Measurements from ENCODE around the gene DEAF1. TPM values are rescaled to one million over a fixed set of nuclear protein-coding genes. Genes with fewer than 3 reads are reported as not detected.

The DEAF1 gene
- total and polyA plus RNA-seq, 2 of the 13 experiments (the other 11 are each of a cell fraction or from before 2014, with no cell fraction given) = 22.3 to 29.6 TPM

DNA sequence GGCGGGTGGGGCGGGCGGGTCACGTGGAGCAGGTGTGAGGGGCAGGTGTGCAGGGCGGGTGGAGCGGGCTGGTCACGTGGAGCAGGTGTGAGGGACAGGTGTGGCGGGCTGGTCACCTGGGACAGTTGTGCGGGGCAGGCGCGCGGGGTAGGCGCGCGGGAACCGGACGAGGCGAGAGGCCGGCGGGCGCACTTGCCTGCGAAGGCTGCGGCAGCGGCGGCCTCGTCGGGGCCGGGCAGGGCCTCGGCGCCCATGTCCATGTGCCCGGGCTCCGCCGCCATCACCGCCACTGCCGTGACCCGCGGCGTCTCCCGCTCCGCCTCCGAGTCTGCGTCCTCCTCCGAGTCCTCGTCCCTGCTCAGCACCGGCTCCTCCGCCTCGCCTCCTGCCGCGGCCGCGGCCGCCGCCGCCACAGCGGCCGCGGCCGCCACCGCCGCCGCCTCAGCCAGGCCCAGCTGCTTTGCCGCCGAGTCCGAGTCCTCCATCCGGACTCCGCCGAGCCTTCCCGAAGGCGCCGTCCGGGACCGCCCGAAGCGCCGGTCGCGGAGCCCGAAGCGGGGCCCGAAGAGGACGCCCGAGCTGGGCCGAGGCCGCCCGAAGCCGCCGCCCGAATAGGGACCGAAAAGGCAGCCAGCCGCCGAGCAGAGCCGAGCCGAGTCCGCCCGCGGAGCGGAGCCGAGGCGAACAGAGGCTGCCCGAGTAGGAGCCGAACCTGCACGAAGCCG is at the start of gene DEAF1 (continued):
- TF ChIP-seq GABPB1 (CRISPR knock-in tag; IDR thresholded peaks at IDR 0.05) (no peak), NR2F2 (IDR thresholded peaks at IDR 0.05; ENCODE audit: borderline replicate concordance, low read depth) (no peak), HIVEP1 (CRISPR knock-in tag; IDR thresholded peaks at IDR 0.05) (no peak), ZNF713 (CRISPR knock-in tag; IDR thresholded peaks at IDR 0.05) (no peak), KDM3A (CRISPR knock-in tag; IDR thresholded peaks at IDR 0.05; ENCODE audit: low read depth) (no peak), HES4 (CRISPR knock-in tag; IDR thresholded peaks at IDR 0.05; ENCODE audit: borderline replicate concordance) (peak; percentile 83; the same call in 1 of the 2 replicates), NCOA1 (CRISPR knock-in tag; IDR thresholded peaks at IDR 0.05) (no peak), PCBP2 (optimal IDR thresholded peaks at IDR 0.05; ENCODE audit: low read depth, low read length, poor library complexity, severe bottlenecking) (no peak), IKZF1 (IDR thresholded peaks at IDR 0.05) (no peak), NPAS2 (CRISPR knock-in tag; IDR thresholded peaks at IDR 0.05; ENCODE audit: borderline replicate concordance) (no peak), JARID2 (CRISPR knock-in tag; IDR thresholded peaks at IDR 0.05; ENCODE audit: insufficient replicate concordance) (no peak), ZNF224 (CRISPR knock-in tag; IDR thresholded peaks at IDR 0.05) (no peak), SMARCC2 (IDR thresholded peaks at IDR 0.05) (no peak), ZNF432 (CRISPR knock-in tag; IDR thresholded peaks at IDR 0.05; ENCODE audit: borderline replicate concordance) (no peak), ZNF709 (CRISPR knock-in tag; IDR thresholded peaks at IDR 0.05) (no peak)
- TF ChIP-seq, protein P1, sequence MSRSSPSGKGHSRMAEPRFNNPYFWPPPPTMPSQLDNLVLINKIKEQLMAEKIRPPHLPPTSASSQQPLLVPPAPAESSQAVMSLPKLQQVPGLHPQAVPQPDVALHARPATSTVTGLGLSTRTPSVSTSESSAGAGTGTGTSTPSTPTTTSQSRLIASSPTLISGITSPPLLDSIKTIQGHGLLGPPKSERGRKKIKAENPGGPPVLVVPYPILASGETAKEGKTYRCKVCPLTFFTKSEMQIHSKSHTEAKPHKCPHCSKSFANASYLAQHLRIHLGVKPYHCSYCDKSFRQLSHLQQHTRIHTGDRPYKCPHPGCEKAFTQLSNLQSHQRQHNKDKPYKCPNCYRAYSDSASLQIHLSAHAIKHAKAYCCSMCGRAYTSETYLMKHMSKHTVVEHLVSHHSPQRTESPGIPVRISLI (CRISPR knock-in tag; IDR thresholded peaks at IDR 0.05; ENCODE audit: borderline replicate concordance) = no peak
- TF ChIP-seq, protein P2, sequence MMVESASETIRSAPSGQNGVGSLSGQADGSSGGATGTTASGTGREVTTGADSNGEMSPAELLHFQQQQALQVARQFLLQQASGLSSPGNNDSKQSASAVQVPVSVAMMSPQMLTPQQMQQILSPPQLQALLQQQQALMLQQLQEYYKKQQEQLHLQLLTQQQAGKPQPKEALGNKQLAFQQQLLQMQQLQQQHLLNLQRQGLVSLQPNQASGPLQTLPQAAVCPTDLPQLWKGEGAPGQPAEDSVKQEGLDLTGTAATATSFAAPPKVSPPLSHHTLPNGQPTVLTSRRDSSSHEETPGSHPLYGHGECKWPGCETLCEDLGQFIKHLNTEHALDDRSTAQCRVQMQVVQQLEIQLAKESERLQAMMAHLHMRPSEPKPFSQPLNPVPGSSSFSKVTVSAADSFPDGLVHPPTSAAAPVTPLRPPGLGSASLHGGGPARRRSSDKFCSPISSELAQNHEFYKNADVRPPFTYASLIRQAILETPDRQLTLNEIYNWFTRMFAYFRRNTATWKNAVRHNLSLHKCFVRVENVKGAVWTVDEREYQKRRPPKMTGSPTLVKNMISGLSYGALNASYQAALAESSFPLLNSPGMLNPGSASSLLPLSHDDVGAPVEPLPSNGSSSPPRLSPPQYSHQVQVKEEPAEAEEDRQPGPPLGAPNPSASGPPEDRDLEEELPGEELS (CRISPR knock-in tag; IDR thresholded peaks at IDR 0.05) = no peak
- TF ChIP-seq, protein P3, sequence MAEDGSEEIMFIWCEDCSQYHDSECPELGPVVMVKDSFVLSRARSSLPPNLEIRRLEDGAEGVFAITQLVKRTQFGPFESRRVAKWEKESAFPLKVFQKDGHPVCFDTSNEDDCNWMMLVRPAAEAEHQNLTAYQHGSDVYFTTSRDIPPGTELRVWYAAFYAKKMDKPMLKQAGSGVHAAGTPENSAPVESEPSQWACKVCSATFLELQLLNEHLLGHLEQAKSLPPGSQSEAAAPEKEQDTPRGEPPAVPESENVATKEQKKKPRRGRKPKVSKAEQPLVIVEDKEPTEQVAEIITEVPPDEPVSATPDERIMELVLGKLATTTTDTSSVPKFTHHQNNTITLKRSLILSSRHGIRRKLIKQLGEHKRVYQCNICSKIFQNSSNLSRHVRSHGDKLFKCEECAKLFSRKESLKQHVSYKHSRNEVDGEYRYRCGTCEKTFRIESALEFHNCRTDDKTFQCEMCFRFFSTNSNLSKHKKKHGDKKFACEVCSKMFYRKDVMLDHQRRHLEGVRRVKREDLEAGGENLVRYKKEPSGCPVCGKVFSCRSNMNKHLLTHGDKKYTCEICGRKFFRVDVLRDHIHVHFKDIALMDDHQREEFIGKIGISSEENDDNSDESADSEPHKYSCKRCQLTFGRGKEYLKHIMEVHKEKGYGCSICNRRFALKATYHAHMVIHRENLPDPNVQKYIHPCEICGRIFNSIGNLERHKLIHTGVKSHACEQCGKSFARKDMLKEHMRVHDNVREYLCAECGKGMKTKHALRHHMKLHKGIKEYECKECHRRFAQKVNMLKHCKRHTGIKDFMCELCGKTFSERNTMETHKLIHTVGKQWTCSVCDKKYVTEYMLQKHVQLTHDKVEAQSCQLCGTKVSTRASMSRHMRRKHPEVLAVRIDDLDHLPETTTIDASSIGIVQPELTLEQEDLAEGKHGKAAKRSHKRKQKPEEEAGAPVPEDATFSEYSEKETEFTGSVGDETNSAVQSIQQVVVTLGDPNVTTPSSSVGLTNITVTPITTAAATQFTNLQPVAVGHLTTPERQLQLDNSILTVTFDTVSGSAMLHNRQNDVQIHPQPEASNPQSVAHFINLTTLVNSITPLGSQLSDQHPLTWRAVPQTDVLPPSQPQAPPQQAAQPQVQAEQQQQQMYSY (CRISPR knock-in tag; IDR thresholded peaks at IDR 0.05) = no peak
- TF ChIP-seq, protein P4, sequence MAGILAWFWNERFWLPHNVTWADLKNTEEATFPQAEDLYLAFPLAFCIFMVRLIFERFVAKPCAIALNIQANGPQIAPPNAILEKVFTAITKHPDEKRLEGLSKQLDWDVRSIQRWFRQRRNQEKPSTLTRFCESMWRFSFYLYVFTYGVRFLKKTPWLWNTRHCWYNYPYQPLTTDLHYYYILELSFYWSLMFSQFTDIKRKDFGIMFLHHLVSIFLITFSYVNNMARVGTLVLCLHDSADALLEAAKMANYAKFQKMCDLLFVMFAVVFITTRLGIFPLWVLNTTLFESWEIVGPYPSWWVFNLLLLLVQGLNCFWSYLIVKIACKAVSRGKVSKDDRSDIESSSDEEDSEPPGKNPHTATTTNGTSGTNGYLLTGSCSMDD (CRISPR knock-in tag; IDR thresholded peaks at IDR 0.05) = no peak
- TF ChIP-seq, protein P5, sequence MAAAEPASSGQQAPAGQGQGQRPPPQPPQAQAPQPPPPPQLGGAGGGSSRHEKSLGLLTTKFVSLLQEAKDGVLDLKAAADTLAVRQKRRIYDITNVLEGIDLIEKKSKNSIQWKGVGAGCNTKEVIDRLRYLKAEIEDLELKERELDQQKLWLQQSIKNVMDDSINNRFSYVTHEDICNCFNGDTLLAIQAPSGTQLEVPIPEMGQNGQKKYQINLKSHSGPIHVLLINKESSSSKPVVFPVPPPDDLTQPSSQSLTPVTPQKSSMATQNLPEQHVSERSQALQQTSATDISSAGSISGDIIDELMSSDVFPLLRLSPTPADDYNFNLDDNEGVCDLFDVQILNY (CRISPR knock-in tag; conservative IDR thresholded peaks at IDR 0.05) = 0 out of 2 replicates have a peak, but pooled peaks have one; percentile 35
- TF ChIP-seq, protein P6, sequence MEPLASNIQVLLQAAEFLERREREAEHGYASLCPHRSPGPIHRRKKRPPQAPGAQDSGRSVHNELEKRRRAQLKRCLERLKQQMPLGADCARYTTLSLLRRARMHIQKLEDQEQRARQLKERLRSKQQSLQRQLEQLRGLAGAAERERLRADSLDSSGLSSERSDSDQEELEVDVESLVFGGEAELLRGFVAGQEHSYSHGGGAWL (CRISPR knock-in tag; IDR thresholded peaks at IDR 0.05) = no peak
